ENCODE results near the gene FCGR3A.
"Not testable (repeated sequence)": the region's sequence is repeated elsewhere in the genome, so short reads cannot be mapped to it uniquely, and the experiment has no call there.

Gene FCGR3A

DNA sequence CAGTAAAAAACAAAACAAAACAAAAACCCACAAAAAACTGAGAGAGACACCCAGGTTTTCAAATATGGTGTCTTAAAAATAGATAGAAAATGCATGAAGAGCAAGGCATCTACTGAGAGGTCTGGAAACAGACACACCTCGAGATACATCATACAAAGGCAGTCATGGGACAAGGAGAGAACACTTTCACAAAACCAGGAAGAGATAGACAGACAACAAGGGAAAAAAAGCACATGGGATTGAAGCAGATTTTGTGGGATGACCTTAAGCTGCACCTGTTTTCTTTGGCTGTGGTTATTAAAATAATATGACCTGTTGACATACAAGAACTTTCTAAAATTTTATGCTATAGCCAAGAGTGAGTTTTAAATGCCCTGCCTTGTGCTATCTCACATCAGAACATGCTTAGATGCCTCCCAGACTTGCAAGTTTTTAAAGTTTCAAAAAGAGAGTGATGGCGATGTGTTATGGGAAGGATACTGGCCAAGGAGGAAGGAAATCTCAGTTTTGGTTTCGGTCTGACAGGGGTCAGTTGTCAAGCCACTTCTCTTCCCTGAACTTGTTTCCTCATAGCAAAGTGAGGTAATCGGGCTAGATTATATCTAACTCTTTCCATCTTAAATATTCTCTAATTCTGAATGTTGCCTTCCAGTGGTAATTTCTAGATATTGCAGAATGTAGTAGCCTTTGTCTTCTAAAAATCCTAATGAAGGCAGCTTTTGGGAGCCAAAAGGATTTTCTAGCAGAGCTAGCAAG, 11.5 kb upstream of the FCGR3A start:
- peak; percentile 67 for DNase-seq (ENCODE audit: low read depth)
- H3K4me3 ChIP-seq (ENCODE audit: low read depth, low read length) = not testable (repeated sequence)

DNA sequence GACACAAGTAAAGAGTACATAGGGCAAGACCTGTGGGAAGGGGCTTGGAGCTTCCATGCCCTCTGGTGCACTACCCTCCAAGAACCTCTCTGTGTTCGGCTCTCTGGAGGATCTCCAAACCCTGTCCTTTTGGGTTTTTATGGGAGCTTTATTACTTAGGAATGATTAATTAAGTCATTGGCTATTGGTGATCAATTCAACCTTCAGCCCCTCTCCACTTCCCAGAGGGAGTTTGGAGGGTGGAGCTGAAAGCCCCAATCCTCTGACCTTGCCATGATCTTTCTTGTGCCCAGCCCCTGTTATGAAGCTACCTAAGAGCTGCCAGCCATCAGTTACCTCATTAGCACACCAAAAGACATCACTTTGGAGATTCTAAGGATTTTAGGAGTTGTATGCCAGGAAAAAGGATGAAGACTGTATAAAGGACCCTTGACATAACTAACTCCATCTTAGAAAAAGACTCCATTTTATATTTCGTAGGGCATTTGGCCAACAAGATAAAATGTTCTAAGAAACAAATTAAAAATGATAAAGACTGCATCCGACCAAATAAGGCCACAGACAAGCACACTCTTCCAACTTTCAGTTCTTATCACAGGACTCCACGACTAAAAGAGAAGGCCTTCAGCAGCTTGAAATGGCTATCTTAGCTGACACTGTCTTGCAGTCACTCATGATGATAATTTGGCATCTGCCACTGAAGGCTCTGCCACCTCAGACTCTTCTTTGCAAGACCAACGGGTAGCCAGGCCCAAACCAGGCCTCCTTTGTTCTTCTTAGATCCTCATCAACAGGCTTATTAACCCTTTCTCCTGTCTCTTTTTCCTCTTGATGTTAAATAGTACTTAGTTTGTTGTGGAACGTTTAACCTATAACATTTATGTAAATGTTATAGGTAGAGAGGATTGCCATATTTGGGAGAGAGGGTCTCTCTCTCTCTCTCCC, 8.2 kb upstream of the FCGR3A start:
- H3K4me3 ChIP-seq (ENCODE audit: low read depth, low read length); DNase-seq (ENCODE audit: low read depth): not testable (repeated sequence)

DNA sequence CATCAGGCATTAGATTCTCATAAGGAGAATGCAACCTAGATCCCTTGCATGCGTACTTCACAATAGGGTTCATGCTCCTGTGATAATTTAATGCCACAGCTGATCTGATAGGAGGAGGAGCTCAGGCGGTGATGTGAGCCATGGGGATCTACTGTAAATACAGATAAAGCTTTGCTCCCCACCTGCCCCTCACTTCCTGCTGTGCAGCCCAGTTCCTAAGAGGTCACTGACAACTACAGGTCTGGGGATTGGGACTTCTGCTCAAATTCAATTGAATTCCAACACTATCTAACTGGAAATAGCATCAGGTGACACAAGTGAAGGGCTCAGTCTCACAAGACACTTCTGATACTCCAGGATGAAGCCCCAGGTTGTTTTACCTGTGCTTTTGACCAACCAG, 7.4 kb upstream of the FCGR3A start:
- H3K4me3 ChIP-seq (ENCODE audit: low read depth, low read length); DNase-seq (ENCODE audit: low read depth): not testable (repeated sequence)

DNA sequence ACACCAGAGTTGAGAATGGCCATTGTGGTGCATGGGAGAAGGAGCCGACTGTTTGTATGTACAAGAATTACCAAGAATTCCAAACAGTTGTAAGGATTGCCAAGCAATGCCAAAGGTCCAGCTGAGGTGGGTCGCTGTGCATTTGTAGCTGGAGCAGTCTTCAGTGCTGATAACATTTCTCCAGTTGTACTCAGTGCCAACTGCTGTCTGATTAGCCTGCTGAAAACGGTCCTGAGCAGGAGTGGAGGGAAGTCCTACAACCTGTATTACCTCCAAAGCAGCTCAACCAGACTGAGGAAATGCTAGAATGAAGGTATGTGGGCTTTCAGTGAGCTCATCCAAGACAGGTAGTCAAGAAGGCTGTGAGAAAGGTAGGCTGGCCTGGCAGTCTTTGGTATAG, 6.5 kb upstream of the FCGR3A start:
- H3K4me3 ChIP-seq (ENCODE audit: low read depth, low read length); DNase-seq (ENCODE audit: low read depth): not testable (repeated sequence)

DNA sequence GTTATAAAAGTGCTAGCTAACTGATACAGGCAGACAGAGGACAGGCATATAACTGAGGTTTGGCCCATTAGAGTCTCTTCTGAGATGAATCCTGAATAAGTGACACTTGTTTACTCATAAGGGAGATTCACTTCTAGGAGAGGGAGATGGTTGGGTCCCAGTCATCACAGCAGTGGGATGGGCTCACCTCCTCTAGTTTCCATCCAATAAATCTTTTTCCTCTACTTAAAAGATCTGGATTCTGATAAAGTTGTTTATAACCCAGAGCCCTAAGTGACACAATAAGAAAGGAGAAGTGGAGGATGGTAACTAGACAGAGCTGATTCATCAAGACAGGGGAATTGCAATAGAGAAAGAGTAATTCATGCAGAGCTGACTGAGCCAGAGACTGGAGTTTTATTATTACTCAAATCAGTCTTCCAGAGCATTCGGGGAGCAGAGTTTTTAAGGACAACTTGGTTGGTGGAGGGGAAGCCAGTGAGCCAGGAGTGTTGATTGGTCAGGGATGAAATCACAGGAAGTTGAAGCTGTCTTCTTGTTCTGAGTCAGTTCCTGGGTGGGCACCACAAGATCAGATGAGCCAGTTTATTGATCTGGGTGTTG, 5.3 kb upstream of the FCGR3A start:
- DNase-seq (ENCODE audit: low read depth) = not testable (repeated sequence)

DNA sequence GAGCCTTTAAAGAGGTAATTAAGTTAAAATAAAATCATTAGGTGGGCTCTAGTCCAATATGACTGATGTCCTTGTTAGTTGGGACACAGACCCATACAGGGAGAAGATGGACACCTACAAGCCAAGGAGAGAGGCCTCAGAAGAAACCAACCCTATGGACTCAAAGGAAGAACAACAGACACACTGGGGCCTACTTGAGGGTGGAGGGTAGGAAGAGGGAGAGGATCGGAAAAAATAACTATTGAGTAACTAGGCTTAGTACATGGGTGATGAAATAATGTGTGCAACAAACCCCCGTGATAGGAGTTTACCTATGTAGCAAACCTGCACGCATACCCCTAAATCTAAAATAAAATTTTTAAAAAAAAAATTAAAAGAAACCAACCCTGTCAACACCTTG, 4.7 kb upstream of the FCGR3A start:
- not testable (repeated sequence) for H3K4me3 ChIP-seq (ENCODE audit: low read depth, low read length); DNase-seq (ENCODE audit: low read depth)

More for the DNA sequence above, 5.3 kb upstream of the FCGR3A start:
- not testable (repeated sequence) for H3K4me3 ChIP-seq (ENCODE audit: low read depth, low read length)

DNA sequence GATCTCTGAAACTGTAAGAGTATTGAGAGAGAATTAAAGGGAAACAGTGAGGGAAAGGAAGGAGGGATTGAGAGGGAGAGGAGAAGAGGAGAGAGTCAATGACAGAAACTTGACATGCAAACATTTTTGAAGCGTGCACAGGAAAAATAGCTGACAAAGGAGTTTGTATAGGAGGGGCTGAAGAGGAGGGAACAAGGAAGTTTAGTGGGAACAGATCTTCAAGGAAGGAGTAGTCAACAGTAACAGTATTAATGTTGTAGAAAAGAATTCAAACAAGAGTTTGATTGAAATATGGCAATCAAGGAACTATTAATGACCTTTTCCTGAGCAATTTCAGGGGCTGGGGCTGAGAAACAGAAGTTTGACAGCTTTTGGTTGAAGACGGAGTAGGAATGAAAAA, 4.0 kb upstream of the FCGR3A start:
- not testable (repeated sequence) for DNase-seq (ENCODE audit: low read depth); H3K4me3 ChIP-seq (ENCODE audit: low read depth, low read length)

DNA sequence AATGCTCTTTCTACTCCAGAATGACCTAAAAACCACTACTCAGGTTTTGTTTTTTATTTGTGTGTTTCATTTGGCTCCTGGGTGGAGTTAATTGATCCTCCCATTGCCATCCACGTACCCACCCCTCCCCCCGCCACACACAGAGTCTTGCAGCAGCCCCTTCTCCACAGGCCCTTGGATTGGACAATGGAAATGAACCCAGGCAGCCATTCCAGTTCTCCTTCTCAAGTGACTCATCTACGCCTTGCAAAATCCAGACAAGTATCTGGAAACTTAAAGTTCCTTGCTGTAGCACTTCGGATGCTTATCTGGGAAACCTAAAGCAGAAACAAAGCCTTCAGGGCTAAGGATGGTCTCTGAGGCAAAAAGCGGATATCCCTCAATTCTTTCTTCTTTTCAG, 1.3 kb upstream of the FCGR3A start:
- not testable (repeated sequence) for DNase-seq (ENCODE audit: low read depth); H3K4me3 ChIP-seq (ENCODE audit: low read depth, low read length)

DNA sequence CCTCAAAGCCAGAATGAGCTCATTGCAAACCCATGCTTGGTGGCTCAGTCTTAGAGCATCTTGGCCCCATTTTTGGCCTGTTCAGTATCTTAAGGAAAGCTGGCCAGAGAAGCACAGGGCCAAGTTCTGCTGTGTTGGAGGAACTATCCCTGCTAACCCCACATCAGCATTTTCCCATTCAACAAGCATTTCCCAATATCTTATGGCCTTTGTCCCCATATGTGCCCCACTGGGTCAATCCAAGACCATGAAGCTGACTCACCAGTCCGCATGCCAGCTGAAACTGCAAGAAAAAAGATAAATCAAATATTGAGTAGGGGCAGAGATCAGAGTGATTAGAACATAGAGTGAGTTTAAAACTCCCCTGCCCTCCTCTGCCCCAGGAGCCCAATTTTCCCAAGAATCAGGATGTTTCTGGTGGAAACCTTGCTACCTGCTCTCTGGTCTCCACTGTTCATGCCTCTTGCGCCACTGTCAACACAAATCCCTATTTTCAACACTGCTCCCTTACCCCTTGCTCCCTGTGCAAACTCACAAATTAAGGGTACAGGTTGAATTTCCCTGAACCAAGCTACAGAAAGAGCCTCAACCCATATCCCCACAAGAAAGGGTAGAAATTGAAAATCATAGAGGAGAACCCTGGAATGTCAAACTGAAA, 740 bp downstream of the FCGR3A start:
- DNase-seq (ENCODE audit: low read depth); H3K4me3 ChIP-seq (ENCODE audit: low read depth, low read length): not testable (repeated sequence)

DNA sequence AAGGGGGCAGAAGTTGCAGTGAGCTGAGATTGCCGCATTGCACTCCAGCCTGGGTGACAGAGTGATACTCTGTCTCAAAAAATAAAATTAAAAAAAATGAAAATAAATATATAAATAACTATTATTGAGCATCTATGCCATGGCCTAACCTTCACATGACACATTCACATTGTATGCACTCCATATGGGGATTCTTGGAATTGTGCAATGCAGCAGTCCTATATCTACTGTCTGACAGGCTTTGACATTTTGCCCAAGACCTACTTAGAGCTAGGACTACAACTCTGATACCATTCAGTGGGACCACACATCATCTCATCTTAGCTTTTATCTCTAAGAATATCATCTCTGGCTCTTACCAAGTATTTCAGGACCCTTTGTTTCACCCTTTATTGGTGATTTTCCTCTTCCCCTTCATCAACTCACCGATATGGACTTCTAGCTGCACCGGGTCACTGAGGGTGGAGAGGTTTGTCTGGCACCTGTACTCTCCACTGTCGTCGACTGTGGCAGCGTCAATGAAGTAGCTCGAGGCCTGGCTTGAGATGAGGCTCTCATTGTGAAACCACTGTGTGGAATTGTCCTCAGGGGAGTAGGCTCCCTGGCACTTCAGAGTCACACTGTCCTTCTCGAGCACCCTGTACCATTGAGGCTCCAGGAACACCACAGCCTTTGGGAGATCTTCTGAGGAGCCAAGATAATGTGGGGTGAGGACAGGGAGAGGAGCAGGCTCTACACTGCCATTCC, 1.4 kb downstream of the FCGR3A start:
- H3K4me3 ChIP-seq (ENCODE audit: low read depth, low read length); DNase-seq (ENCODE audit: low read depth): not testable (repeated sequence)

DNA sequence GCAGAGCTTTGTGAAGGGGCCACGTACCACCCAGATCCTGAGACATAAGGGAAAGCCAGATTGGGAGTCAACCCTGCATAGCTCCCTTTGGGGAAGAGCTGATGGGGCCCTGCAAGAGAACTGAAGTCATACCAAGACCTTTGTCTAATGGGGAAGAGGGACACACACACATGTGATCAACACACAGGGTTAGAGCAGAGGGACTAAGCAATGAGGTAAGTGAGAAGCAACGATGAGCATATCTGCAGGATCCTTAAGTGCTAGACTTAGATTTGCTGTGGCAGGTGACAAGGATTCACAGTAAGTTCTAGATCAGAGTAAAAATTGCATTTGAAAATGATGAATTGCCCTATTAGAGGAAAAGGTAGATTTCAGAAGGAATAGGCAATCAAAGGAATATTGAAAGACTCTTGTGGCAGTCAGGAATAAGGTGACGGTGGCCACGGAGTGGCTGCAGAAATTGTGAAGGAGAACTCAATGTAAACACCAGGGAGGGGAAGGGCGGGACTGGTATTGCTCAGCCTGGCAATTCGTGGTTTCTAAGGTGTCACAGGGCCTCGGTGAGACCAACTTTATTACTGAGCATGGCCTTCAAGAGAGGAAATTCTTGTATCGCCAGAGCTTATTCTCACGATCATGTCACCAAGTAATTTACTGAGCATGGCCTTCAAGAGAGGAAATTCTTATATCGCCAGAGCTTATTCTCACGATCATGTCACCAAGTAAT, 4.5 kb downstream of the FCGR3A start:
- not testable (repeated sequence) for H3K4me3 ChIP-seq (ENCODE audit: low read depth, low read length); DNase-seq (ENCODE audit: low read depth)

DNA sequence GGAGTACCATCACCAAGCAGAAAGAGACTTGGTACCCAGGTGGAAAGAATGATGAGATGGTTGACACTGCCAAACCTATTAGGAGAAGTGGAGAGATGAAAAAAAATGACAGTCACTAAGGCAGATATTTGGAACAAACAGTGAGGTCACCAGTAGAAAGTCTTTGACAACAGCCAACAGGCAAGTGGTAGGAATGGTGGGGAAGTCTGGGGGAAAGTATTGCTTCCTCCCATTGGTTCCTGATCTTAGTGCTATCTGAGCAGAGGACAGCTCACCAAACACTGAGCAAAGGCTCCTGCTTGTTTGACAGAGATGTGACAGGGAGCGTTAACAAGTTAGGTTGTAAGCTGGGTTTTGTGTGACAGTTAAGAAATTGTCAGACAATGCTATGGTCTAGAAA, 6.5 kb downstream of the FCGR3A start:
- not testable (repeated sequence) for H3K4me3 ChIP-seq (ENCODE audit: low read depth, low read length); DNase-seq (ENCODE audit: low read depth)

DNA sequence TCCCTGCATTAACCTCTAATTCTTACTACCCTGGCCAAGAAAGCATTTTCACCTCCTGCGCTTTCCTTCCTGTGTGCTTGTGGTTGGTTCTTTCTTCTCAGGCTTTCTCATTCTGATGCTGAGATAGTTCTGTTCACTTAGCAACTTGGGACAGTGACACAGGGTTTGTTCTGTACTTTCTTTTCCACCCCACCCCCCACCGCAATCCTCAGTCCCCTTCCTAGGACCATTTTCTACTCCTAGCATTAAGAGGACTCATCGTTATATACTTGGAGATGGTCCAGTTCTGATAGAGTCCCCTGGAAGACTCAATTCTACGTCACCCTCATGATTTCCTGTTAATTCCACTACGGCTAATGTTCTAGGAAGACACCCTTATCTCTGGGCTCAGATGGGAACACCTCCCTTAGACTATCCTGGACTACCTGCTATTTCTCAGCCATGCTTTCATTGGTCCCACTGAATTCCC, 7.5 kb downstream of the FCGR3A start:
- DNase-seq (ENCODE audit: low read depth) = peak; percentile 89
- H3K4me3 ChIP-seq (ENCODE audit: low read depth, low read length) = not testable (repeated sequence)

DNA sequence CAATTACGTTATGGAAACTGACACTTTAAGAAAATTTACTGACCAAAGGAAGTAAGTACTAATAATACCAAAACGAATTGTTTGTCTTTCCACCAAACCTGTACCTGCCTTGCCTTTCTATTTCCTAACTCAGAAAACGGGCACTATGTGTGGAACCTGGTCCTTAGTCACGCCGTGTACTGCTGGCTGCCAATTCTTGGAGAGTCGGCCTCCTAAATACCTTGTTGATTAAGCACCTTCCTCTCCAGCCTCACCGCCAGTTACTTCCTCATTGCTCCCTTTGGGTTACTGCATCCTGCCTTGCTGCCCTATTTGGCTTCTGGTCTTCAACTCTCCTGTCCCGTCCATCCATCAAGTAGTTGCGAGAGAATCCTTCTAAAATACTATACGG, 9.1 kb downstream of the FCGR3A start:
- H3K4me3 ChIP-seq (ENCODE audit: low read depth, low read length) = peak overlapping the region; percentile 39
- DNase-seq (ENCODE audit: low read depth) = peak; percentile 43

DNA sequence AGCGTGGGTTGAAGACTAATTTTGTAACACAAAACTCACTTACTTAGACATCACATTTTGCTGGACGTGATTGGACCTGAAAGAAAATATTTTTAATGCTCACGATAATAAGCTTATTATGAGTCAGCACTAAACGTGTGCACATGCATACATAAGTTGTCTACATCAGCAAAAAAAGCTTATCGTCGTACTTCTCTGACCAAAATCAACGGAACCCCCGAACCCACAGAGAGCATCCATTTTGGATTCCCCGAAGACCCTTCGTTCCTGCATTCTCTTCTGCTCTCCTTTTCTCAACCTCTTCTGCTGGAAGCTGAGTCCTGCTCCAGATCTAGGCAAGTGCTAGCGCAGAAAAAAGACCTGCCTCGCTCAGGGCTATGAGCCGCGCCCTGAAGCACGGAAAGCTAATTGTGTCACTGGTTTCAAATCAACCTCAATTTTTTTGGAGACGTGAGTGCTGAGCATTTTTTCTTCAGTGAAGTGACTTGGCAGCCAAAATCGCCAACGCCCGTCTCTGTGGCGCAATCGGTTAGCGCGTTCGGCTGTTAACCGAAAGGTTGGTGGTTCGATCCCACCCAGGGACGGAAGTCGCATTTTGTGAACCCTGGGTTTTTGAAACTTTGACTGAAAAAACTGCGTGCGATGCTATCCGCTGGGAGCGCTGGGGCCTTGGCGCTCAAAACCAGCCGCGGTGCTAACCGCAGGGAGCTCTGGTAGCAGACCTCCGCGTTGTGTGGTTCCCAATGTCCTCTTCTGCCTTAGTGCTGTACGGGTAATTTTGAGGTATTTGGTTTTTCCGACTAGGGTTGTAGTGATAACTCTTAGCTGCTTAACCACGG, 9.7 kb downstream of the FCGR3A start:
- DNase-seq (ENCODE audit: low read depth) = peak; percentile 95
- peak overlapping the region; percentile 68 for H3K4me3 ChIP-seq (ENCODE audit: low read depth, low read length)

DNA sequence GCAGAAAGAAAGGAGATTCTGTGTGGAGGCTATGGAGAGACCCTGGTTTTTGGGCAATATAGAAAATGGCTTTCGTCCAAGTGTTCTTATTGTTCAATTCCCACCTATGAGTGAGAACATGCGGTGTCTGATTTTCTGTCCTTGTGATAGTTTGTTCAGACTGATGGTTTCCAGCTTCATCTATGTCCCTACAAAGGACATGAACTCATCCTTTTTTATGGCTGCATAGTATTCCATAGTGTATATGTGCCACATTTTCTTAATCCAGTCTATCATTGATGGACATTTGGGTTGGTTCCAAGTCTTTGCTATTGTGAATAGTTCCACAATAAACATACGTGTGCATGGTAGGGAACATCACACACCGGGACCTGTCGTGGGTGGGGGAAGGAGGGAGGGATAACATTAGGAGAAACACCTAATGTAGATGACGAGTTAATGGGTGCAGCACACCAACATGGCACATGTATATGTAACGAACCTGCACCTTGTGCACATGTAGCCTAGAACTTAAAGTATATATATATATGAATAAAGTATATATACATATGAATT, 10.6 kb downstream of the FCGR3A start:
- DNase-seq (ENCODE audit: low read depth) = not testable (repeated sequence)
- H3K4me3 ChIP-seq (ENCODE audit: low read depth, low read length) = peak overlapping the region; percentile 68
